Measurements from ENCODE around the gene HMCN2. TPM values are rescaled to one million over a fixed set of nuclear protein-coding genes. Genes with fewer than 3 reads are reported as not detected.

The HMCN2 gene
- total RNA-seq, 1 experiment from 2014 or later, result 5.6 TPM

DNA sequence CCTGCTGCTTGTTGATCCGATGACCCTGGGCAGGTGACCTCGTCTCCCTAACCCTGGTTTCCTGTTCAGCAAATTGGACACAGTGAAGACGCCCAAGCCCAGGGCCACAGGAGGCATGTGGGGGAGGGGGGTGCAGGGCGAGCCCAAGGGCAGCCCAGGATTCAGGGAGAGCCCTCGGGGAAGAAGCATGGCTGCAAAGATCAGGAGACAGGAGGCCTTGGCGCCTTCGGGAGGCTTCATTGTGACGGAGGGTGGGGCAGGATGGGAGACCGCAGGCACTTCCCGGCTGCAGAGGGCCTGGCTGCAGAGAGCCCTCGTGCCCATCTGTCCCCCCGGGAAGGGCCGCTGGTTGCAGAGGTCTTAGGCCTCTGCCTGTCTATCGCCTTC, 185.4 kb downstream of the HMCN2 start (continued):
- TF ChIP-seq, protein P1, sequence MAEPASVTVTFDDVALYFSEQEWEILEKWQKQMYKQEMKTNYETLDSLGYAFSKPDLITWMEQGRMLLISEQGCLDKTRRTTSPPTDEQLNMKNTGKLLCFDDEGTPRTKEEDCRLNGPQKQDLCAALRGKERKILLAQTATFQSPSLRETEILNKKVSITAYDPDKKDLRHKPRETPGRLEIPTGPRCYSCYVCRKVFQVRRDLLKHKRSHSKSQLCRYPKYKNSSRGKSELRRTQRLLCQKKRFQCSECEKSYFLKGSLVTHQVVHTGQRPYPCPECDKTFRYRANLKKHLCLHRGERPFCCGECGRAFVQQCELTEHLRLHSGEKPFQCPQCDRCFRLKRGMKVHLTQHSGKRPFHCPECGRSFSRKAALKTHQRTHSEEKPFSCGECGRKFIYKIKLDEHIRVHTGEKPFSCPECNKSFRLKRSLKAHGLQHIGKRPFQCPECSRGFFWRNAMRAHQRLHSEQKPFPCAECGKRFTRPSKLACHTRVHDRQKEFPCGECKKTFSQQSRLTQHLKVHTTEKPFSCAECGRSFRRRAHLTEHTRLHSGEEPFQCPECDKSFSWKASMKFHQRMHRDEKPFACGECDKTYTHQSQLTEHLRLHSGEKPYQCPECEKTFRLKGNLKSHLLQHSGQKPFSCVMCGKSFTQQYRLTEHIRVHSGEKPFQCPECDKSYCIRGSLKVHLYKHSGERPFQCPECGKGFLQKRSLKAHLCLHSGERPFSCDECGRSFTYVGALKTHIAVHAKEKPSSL (CRISPR knock-in tag; conservative IDR thresholded peaks at IDR 0.05), result no peak
- TF ChIP-seq, protein P2, sequence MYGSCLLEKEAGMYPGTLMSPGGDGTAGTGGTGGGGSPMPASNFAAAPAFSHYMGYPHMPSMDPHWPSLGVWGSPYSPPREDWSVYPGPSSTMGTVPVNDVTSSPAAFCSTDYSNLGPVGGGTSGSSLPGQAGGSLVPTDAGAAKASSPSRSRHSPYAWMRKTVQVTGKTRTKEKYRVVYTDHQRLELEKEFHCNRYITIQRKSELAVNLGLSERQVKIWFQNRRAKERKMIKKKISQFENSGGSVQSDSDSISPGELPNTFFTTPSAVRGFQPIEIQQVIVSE (CRISPR knock-in tag; IDR thresholded peaks at IDR 0.05; ENCODE audit: borderline replicate concordance), result no peak

DNA sequence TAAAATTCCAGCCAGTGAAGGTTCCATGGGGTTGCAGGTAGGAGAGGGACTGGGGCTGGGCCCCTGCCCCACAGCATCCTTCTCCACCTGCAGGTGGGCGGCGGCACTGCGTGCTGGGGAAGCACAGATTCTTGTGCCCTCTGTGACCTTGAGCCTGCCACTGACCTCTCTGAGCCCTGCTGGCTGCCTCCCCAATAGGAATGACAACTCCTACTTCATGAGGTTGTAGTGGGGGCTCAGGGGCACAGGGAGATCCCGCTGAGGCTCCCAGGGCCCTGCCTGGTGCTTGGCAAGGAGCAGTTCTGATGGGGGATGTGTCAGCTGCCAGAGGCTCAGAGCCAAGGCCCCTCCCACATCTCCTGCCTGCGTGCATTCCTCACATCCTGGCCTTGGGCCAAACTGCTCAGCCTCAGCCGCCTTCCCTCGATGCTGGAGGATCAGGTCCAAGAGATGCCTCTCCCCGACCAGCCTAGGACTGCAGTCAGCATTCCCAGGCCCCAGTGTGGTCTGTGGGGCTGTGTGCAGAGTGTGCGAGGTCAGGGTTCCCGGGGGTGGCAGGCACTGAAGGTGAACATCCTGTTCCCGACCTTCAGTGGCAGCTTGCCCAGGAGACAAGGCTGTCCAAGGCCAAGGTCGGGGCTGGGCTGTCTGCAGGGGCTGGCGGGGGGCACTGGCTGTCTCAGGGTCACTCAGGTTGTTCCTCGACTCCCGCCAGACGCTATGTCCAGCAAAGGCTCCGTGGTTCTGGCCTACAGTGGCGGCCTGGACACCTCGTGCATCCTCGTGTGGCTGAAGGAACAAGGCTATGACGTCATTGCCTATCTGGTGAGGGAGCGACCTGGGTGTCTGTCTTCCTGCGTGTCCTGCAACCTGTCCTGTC, 186.2 kb downstream of the HMCN2 start:
- Mint-ChIP-seq H3K4me1 (peaks cover 42% of the 10 kb centered on the region), H3K36me3 (no peaks in the 10 kb centered on the region), H3K9me3 (no peaks in the 10 kb centered on the region), H3K27ac (no peak overlapping the region), H3K4me3 (no peak overlapping the region), H3K27me3 (ENCODE audit: low read depth) (peaks cover 8% of the 10 kb centered on the region)
- TF ChIP-seq FOXP1 (CRISPR knock-in tag; IDR thresholded peaks at IDR 0.05; ENCODE audit: borderline replicate concordance), result peak; percentile 43; the same call in 1 of the 2 replicates
- no peak for TF ChIP-seq GTF2I (CRISPR knock-in tag; conservative IDR thresholded peaks at IDR 0.05)
- TF ChIP-seq NFYB (CRISPR knock-in tag; conservative IDR thresholded peaks at IDR 0.05; ENCODE audit: low read depth), result no peak
- TF ChIP-seq RELA (CRISPR knock-in tag; IDR thresholded peaks at IDR 0.05; ENCODE audit: borderline replicate concordance), result peak; percentile 61; the same call in 1 of the 2 replicates
- TF ChIP-seq HMGA2 (CRISPR knock-in tag; IDR thresholded peaks at IDR 0.05), result no peak
- TF ChIP-seq, protein P3, sequence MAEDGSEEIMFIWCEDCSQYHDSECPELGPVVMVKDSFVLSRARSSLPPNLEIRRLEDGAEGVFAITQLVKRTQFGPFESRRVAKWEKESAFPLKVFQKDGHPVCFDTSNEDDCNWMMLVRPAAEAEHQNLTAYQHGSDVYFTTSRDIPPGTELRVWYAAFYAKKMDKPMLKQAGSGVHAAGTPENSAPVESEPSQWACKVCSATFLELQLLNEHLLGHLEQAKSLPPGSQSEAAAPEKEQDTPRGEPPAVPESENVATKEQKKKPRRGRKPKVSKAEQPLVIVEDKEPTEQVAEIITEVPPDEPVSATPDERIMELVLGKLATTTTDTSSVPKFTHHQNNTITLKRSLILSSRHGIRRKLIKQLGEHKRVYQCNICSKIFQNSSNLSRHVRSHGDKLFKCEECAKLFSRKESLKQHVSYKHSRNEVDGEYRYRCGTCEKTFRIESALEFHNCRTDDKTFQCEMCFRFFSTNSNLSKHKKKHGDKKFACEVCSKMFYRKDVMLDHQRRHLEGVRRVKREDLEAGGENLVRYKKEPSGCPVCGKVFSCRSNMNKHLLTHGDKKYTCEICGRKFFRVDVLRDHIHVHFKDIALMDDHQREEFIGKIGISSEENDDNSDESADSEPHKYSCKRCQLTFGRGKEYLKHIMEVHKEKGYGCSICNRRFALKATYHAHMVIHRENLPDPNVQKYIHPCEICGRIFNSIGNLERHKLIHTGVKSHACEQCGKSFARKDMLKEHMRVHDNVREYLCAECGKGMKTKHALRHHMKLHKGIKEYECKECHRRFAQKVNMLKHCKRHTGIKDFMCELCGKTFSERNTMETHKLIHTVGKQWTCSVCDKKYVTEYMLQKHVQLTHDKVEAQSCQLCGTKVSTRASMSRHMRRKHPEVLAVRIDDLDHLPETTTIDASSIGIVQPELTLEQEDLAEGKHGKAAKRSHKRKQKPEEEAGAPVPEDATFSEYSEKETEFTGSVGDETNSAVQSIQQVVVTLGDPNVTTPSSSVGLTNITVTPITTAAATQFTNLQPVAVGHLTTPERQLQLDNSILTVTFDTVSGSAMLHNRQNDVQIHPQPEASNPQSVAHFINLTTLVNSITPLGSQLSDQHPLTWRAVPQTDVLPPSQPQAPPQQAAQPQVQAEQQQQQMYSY (CRISPR knock-in tag; IDR thresholded peaks at IDR 0.05), result no peak
- TF ChIP-seq, protein P4, sequence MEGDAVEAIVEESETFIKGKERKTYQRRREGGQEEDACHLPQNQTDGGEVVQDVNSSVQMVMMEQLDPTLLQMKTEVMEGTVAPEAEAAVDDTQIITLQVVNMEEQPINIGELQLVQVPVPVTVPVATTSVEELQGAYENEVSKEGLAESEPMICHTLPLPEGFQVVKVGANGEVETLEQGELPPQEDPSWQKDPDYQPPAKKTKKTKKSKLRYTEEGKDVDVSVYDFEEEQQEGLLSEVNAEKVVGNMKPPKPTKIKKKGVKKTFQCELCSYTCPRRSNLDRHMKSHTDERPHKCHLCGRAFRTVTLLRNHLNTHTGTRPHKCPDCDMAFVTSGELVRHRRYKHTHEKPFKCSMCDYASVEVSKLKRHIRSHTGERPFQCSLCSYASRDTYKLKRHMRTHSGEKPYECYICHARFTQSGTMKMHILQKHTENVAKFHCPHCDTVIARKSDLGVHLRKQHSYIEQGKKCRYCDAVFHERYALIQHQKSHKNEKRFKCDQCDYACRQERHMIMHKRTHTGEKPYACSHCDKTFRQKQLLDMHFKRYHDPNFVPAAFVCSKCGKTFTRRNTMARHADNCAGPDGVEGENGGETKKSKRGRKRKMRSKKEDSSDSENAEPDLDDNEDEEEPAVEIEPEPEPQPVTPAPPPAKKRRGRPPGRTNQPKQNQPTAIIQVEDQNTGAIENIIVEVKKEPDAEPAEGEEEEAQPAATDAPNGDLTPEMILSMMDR (IDR thresholded peaks at IDR 0.05), result peak; percentile 66
- no peak for TF ChIP-seq GRHL2 (CRISPR knock-in tag; IDR thresholded peaks at IDR 0.05; ENCODE audit: insufficient replicate concordance, severe bottlenecking)
- no peak for TF ChIP-seq NR3C1 (CRISPR knock-in tag; conservative IDR thresholded peaks at IDR 0.05; ENCODE audit: low read depth)
- TF ChIP-seq, protein P2 (CRISPR knock-in tag; IDR thresholded peaks at IDR 0.05; ENCODE audit: borderline replicate concordance), result no peak
- no peak for TF ChIP-seq ZNF671 (CRISPR knock-in tag; IDR thresholded peaks at IDR 0.05)
- TF ChIP-seq, protein P5, sequence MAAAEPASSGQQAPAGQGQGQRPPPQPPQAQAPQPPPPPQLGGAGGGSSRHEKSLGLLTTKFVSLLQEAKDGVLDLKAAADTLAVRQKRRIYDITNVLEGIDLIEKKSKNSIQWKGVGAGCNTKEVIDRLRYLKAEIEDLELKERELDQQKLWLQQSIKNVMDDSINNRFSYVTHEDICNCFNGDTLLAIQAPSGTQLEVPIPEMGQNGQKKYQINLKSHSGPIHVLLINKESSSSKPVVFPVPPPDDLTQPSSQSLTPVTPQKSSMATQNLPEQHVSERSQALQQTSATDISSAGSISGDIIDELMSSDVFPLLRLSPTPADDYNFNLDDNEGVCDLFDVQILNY (CRISPR knock-in tag; IDR thresholded peaks at IDR 0.05), result no peak
- TF ChIP-seq CREM (CRISPR knock-in tag; IDR thresholded peaks at IDR 0.05), result no peak
- TF ChIP-seq ESRRA (CRISPR knock-in tag; IDR thresholded peaks at IDR 0.05; ENCODE audit: borderline replicate concordance), result peak; percentile 98
- ChIA-PET CTCF (interaction anchor here (0.6 to 1.9 kb wide), 3 partner anchors 9 to 241 kb away, joined by 3 to 5 read pairs (median 3); partner anchors contain the start of gene EXOSC2), POLR2A (no interaction called here)
- ATAC-seq, result peak; percentile 81
- DNase-seq (ENCODE audit: low spot score), result peak; percentile 80

Data from WTC11 (cell line).